NT2/D1 (cell line): ENCODE measurements around the gene AJUBA.

ENCODE experiments used
- YY1 ChIP-seq: IDR thresholded peaks from 2 replicates; pipeline ENCODE4 v1.6.1; 2011; ENCODE audit not compliant: insufficient read length, insufficient read depth
- ZNF274 ChIP-seq: IDR thresholded peaks from 2 replicates; pipeline ENCODE4 v1.6.1; 2011; ENCODE audit warnings: mild to moderate bottlenecking, low read depth, low read length

- no peak for TF ChIP-seq YY1
- TF ChIP-seq ZNF274: no peak
Observed at GRCh38 chr14:22935156-22935555, 47.2 kb downstream of the AJUBA start.
